GM12878 (cell line): ENCODE measurements around the gene PHF10. TPM values are rescaled to one million over a fixed set of nuclear protein-coding genes. Genes with fewer than 3 reads are reported as not detected.

ENCODE experiments used
- ATAC-seq: fragments of 200-7000 bp; cut with Tn5 transposase; 3 replicates; pipeline ENCODE4 v1.9.1; 2020; ENCODE audit warnings: mild to moderate bottlenecking, moderate library complexity
- BruUV-seq: library from RNA; stranded (reverse); fragments of 400-500 nt; replicated peaks from 2 replicates; lab custom pipeline; 2021; lab: Mats Ljungman, UMichigan
- CTCF ChIA-PET: fragments of 300-600 bp; sonication (Branson Sonifier 250); formaldehyde crosslinking; extraction: SDS; loops from one replicate; lab custom pipeline; 2021; ENCODE audit warnings: inconsistent platforms; lab: Yijun Ruan, JAX
- POLR2A ChIA-PET: fragments of 350-600 bp; formaldehyde crosslinking; extraction: SDS; loops from one replicate; lab custom pipeline; 2021; ENCODE audit warnings: inconsistent platforms; lab: Charles Lee
- RAD21 ChIA-PET: fragments of 300-600 bp; sonication (Branson Sonifier 250); formaldehyde crosslinking; loops from one replicate; lab custom pipeline; 2023; ENCODE audit warnings: antibody characterized with exemption; ENCODE audit not compliant: unreplicated experiment; lab: Charles Lee
- SMC1A ChIA-PET: fragments of 300-600 bp; sonication (Branson Sonifier 250); formaldehyde crosslinking; loops from one replicate; lab custom pipeline; 2023; ENCODE audit not compliant: unreplicated experiment, uncharacterized antibody; lab: Charles Lee
- DNase-seq: peaks from one replicate; pipeline ENCODE4 v3.0.0-alpha.2; 2011; ENCODE audit warnings: low read depth, low spot score
- FAIRE-seq: peaks from 3 replicates; lab custom pipeline; 2011; peaks lifted over from hg19 to GRCh38; lab: Jason Lieb, UNC
- H2AFZ ChIP-seq: 2 replicates; pipeline ENCODE4 v1.6.0; 2011; ENCODE audit warnings: low read depth, low read length, control low read depth; ENCODE audit not compliant: control insufficient read depth
- H3K27ac ChIP-seq: 2 replicates; pipeline ENCODE4 v1.5.1; 2011; ENCODE audit warnings: control low read depth; ENCODE audit not compliant: control insufficient read depth, insufficient read depth
- H3K27me3 ChIP-seq, 2 experiments: replicated peaks in 1 of 2; 2 replicates each; pipeline versions ENCODE4 v1.6.0 to v1.6.1; 2011; ENCODE audit warnings: low read length in 1 of 2; ENCODE audit not compliant: control insufficient read depth in 2 of 2, insufficient read depth in 2 of 2
- H3K36me3 ChIP-seq, 2 experiments: 2 replicates each; pipeline ENCODE4 v1.5.1; 2011; ENCODE audit warnings: low read length in 1 of 2; ENCODE audit not compliant: control insufficient read depth in 2 of 2, insufficient read depth in 2 of 2
- H3K4me1 ChIP-seq: 2 replicates; pipeline ENCODE4 v1.6.1; 2011; ENCODE audit warnings: mild to moderate bottlenecking, low read length, moderate library complexity, mixed read lengths; ENCODE audit not compliant: control insufficient read depth, insufficient read depth
- H3K4me2 ChIP-seq: 2 replicates; pipeline ENCODE4 v1.6.0; 2011; ENCODE audit warnings: control low read depth; ENCODE audit not compliant: control insufficient read depth, insufficient read depth
- H3K4me3 ChIP-seq: fragments of 200-600 bp; sonication (generic); 2 replicates; pipeline ENCODE4 v1.5.1; 2016
- H3K79me2 ChIP-seq: 2 replicates; pipeline ENCODE4 v1.6.0; 2011; ENCODE audit warnings: low read length; ENCODE audit not compliant: control insufficient read depth, insufficient read depth
- H3K9ac ChIP-seq: 2 replicates; pipeline ENCODE4 v1.8.0; 2011; ENCODE audit warnings: low read length, control low read depth, mixed read lengths; ENCODE audit not compliant: control insufficient read depth, insufficient read depth
- H3K9me3 ChIP-seq: replicated peaks from 3 replicates; pipeline ENCODE4 v1.5.1; 2011; ENCODE audit warnings: mild to moderate bottlenecking, low read length; ENCODE audit not compliant: control insufficient read depth, insufficient read depth
- H4K20me1 ChIP-seq: 2 replicates; pipeline ENCODE4 v1.6.0; 2011; ENCODE audit not compliant: control insufficient read depth, insufficient read depth
- ATF2 ChIP-seq: IDR thresholded peaks from 2 replicates; pipeline ENCODE4 v1.6.1; 2012; ENCODE audit warnings: low read length, inconsistent platforms
- BACH1 ChIP-seq: fragments of 450-650 bp; IDR thresholded peaks from 2 replicates; pipeline ENCODE4 v1.6.1; 2017; ENCODE audit warnings: mild to moderate bottlenecking, borderline replicate concordance
- CBFB ChIP-seq: IDR thresholded peaks from 2 replicates; pipeline ENCODE4 v1.6.1; 2016; ENCODE audit warnings: antibody characterized with exemption, low read depth
- CHD2 ChIP-seq: IDR thresholded peaks from 2 replicates; pipeline ENCODE4 v1.6.1; 2011; ENCODE audit warnings: low read depth, low read length, improper control_type of control experiment, borderline replicate concordance
- CTCF ChIP-seq, 3 experiments: IDR thresholded peaks in 2 of 3; conservative IDR thresholded peaks in 1 of 3; 2 replicates each; pipeline ENCODE4 v1.5.1; 2011; ENCODE audit warnings: low read depth in 3 of 3, low read length in 3 of 3, mild to moderate bottlenecking in 3 of 3, control low read depth in 2 of 3, moderate library complexity in 2 of 3, inconsistent platforms in 1 of 3, mixed read lengths in 1 of 3; ENCODE audit not compliant: control insufficient read depth in 2 of 3, insufficient read depth in 1 of 3; ENCODE audit errors: extremely low read depth in 1 of 3
- HSF1 ChIP-seq: fragments of 150-350 bp; IDR thresholded peaks from 2 replicates; pipeline ENCODE4 v1.6.1; 2014; ENCODE audit warnings: mild to moderate bottlenecking, low read depth, low read length
- IRF3 ChIP-seq: fragments of 450-650 bp; IDR thresholded peaks from 2 replicates; pipeline ENCODE4 v1.6.1; 2014; ENCODE audit warnings: mild to moderate bottlenecking
- NRF1 ChIP-seq: conservative IDR thresholded peaks from 2 replicates; pipeline ENCODE4 v1.6.1; 2011; ENCODE audit warnings: mild to moderate bottlenecking, low read depth, low read length, improper control_type of control experiment
- PML ChIP-seq: IDR thresholded peaks from 2 replicates; pipeline ENCODE4 v1.6.1; 2012; ENCODE audit warnings: low read length, inconsistent platforms
- POLR2A ChIP-seq: IDR thresholded peaks from 2 replicates; pipeline ENCODE4 v1.6.1; 2011; ENCODE audit warnings: low read depth, mild to moderate bottlenecking, low read length
- RBBP5 ChIP-seq: fragments of 200-600 bp; sonication (generic); conservative IDR thresholded peaks from 2 replicates; pipeline ENCODE4 v1.6.1; 2016
- WGBS: methylation state at CpG from one replicate; pipeline ENCODE4 v1.1.6; 2016; ENCODE audit warnings: low lambda C conversion rate; ENCODE audit not compliant: insufficient replicate concordance, insufficient coverage; ENCODE audit errors: missing lambda C conversion rate; 5-methylcytosine and 5-hydroxymethylcytosine counted together
- in situ Hi-C: fragments of 300-500 bp; cut with MboI; formaldehyde crosslinking; loops from 9 replicates; pipeline ENCODE4 v1.14.3; 2018; ENCODE audit warnings: mixed read lengths
- intact Hi-C: fragments of 100-400 bp; cut with micrococcal nuclease; formaldehyde crosslinking; loops from one replicate; pipeline ENCODE4 v1.14.2; 2022; ENCODE audit not compliant: unreplicated experiment
- polyA plus RNA-seq, 11 experiments: library from polyadenylated mRNA; depleted of rRNA in 4 of 11; unstranded in 6 of 11; stranded (reverse) in 5 of 11; fragments of >200 nt; fragmentation: Nextera tagmentation in 4 of 11; fragmentation: Illumina TruSeq in 1 of 11; extraction: Ambion mirVana in 4 of 11; extraction: Trizol in 1 of 11; gene quantifications; 1 replicate in 1 of 11; 2 replicates in 10 of 11; pipeline versions ENCODE4 v1.2.1 to v1.2.3, GENCODE V29; 2011 to 2016; ENCODE audit warnings: inconsistent platforms in 2 of 11, missing spikeins in 2 of 11, low read depth in 1 of 11
- total RNA-seq, 4 experiments: library from RNA; depleted of rRNA in 3 of 4; stranded (reverse); fragments of >200 nt in 3 of 4; fragmentation: Illumina TruSeq in 1 of 4; extraction: Trizol in 1 of 4; gene quantifications; 2 replicates each; pipeline versions ENCODE4 v1.2.1 to v1.2.3, GENCODE V29; 2013 to 2021
- TF ChIP-seq, protein P1 (sequence below): fragments of 450-650 bp; IDR thresholded peaks from 2 replicates; pipeline ENCODE4 v1.6.1; 2017; ENCODE audit warnings: mild to moderate bottlenecking

Gene PHF10
- total and polyA plus RNA-seq, 10 of the 15 experiments (the other 5 are each of a cell fraction or from before 2014, with no cell fraction given), result 3.8 to 35.6 (median 15.8) TPM

DNA sequence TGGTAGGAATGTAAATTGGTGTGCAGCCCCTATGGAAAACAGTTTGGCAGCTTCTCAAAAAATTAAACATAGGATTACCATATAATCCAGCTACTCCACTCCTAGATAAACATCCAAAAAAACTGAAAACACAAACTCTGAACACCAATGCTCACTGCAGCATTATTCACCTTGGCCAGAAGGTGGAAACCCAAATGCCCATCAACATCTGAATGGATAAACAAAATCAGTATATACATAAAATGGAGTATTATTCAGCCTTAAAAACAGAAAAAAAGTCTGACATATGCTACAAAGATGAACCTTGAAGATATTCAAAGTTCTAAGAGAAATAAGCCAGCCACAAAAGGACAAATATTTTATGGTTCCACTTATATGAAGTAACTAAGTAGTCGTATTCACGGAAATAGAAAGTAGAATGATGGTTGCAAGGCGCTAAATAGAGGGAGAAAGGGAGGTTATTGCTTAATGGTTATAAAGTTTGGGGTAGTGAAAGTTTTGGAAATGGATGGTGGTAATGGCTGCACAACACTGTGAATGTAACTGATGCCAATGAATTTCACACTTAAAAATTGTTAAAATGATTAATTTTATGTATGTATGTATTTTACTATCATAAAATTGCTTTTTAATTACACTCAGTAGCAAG is 4.0 kb downstream of the PHF10 start:
- H3K4me2 ChIP-seq, result 0 out of 2 replicates have a peak overlapping the region, but pooled peaks have one; percentile 9
- H3K9me3 ChIP-seq, result no peaks in the 10 kb centered on the region
- no peak for DNase-seq
- no peak overlapping the region for H3K4me3 ChIP-seq
- H3K36me3 ChIP-seq, result no peaks in the 10 kb centered on the region; a peak in 2 of 4 replicates
- H3K9ac ChIP-seq, result no peak overlapping the region
- ChIA-PET SMC1A (interaction anchor here (2.3 to 6.3 kb wide), 3 partner anchors 12 to 16 kb away, joined by 8 to 39 read pairs (median 14); partner anchors contain the start of genes C6orf120 and WDR27), CTCF (interaction anchor here (0.6 to 2.3 kb wide), 7 partner anchors 11 to 284 kb away, joined by 3 to 13 read pairs (median 3); partner anchors contain the start of genes C6orf120 and WDR27), RAD21 (interaction anchor here (1.8 kb wide), 1 partner anchor 19 kb away, joined by 6 read pairs; the partner anchor contains the start of genes C6orf120 and WDR27)
- BruUV-seq, result no TSS peak
- 95% methylated on average over 3 of the region's 3 CpGs for WGBS
- no peaks in the 10 kb centered on the region for H4K20me1 ChIP-seq
- H2AFZ ChIP-seq, result no peak overlapping the region
- H3K79me2 ChIP-seq, result peaks cover 40% of the 10 kb centered on the region
- peaks cover 5% of the 10 kb centered on the region for H3K4me1 ChIP-seq
- TF ChIP-seq CHD2 (no peak), IRF3 (no peak), BACH1 (no peak), NRF1 (no peak), CBFB (no peak), POLR2A (no peak), RBBP5 (no peak), PML (no peak), CTCF (IDR thresholded peaks at IDR 0.05 in 2 of 3, conservative IDR thresholded peaks at IDR 0.05 in 1 of 3; ENCODE audit: control insufficient read depth in 2 of 3, extremely low read depth in 1 of 3, insufficient read depth in 1 of 3, low read depth in 3 of 3, low read length in 3 of 3) (peak in 2 of 3 experiments; percentile 12 to 23; a peak in 1 of 6 replicates), HSF1 (no peak), ATF2 (no peak)
- TF ChIP-seq, protein P1, sequence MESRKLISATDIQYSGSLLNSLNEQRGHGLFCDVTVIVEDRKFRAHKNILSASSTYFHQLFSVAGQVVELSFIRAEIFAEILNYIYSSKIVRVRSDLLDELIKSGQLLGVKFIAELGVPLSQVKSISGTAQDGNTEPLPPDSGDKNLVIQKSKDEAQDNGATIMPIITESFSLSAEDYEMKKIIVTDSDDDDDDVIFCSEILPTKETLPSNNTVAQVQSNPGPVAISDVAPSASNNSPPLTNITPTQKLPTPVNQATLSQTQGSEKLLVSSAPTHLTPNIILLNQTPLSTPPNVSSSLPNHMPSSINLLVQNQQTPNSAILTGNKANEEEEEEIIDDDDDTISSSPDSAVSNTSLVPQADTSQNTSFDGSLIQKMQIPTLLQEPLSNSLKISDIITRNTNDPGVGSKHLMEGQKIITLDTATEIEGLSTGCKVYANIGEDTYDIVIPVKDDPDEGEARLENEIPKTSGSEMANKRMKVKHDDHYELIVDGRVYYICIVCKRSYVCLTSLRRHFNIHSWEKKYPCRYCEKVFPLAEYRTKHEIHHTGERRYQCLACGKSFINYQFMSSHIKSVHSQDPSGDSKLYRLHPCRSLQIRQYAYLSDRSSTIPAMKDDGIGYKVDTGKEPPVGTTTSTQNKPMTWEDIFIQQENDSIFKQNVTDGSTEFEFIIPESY, result peak; percentile 77; the same call in 1 of the 2 replicates
- TF ChIP-seq, all 136 proteins: peak for 2
- Histone ChIP-seq H3K27me3 (no peaks in the 10 kb centered on the region), H3K27ac (no peak overlapping the region)
- no peak for ATAC-seq
- POLR2A ChIA-PET, result interaction anchor here (2.0 kb wide), 1 partner anchor 18 kb away, joined by 10 read pairs; the partner anchor contains the start of genes C6orf120 and WDR27
- intact Hi-C loops, result loop anchor here (10.0 kb wide), 1 partner anchor 584 kb away; the partner anchor contains the start of gene FAM120B
- no peak for FAIRE-seq
- in situ Hi-C loops, result no loop called here
